GM19452 (cell line): ENCODE measurements around the gene BTBD2.

ENCODE experiments used
- ATAC-seq: cut with Tn5 transposase; IDR thresholded peaks from one replicate; pipeline ENCODE4 v1.9.1; 2021; ENCODE audit not compliant: unreplicated experiment

Gene BTBD2

GRCh38 chr19:1987197-1988187 lies 28.0 kb downstream of the BTBD2 start:
- no peak for ATAC-seq

- no peak for ATAC-seq
These were observed 29.0 kb downstream of the BTBD2 start for GRCh38 chr19:1986357-1987162.

DNA sequence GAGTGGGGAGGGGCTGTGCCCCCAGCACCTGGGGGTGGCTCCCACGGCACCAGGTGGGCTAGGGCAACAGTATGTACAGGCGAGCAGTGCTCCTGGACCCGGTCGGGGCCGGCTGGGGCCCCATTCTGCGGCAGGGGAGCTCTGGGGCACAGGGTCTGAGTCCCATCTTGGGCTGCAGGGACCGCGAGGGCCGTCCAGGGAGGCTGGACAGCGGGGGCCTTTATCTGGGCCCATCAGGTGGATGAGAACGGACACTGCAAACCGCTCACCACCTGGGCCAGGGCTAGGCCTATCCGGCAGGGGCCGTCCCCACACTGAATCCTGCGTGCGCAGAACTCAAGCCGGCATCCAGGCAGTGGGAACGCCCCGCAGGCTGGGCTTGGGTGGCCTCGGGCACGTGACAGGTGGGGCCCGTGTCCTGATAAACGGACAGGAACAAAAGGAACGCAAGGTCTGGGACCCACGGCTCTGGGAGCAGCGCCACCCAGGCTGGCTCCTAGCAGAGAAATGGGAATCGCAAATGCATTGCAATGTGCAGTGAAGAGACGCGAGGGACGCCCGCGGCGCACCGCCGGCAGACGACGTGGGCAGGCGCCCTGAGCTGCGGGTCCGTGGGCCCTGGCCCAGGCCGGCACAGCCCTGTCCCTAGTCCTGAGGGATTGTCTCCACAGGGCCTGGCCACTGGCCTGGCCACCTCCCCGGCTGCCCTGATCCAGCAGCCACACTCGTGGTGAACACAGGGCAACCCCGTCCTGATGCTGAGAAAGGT lies 29.7 kb downstream of the BTBD2 start:
- ATAC-seq = no peak

GRCh38 chr19:1984357-1984756 lies 31.2 kb downstream of the BTBD2 start:
- ATAC-seq = no peak

DNA sequence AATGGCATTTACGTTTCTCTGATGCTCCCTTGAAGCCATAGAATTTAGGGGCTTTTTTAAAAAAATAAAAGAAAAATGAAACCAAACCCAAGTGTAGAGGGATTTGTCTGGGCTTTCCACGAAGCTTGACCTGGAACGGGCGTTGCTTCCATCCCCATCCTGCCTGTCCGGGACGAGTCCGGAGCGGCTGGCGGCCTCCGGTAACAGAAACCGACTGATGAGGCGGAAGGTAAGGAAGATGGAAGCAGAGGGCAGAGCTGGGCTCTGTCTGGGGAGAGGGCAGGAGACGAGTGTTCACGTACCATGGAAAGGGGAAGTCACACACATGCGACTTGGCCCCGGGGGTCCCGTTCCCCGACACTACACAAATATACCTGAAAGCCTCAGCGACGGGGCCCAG lies 34.3 kb downstream of the BTBD2 start:
- no peak for ATAC-seq

DNA sequence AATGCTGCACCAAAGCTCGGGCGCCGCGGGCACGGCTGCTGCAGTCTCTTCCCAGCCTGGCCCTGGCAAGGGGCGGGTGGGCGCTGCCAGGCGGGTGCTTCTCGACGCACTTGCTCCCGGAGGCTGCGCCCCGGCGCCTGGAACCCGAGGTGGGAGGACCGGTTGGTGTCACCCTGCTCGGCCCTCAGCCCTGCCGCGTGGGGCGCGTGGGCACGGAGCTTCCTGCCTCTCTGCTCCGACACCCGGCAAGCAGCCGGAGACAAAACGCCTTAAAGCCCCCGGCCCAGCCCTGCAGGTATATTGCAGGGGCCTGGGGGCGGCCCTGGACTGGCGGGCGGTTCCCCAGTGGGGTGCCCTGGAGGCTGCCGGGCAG lies 34.7 kb downstream of the BTBD2 start:
- no peak for ATAC-seq

GRCh38 chr19:1980091-1980808 lies 35.3 kb downstream of the BTBD2 start:
- no peak for ATAC-seq

DNA sequence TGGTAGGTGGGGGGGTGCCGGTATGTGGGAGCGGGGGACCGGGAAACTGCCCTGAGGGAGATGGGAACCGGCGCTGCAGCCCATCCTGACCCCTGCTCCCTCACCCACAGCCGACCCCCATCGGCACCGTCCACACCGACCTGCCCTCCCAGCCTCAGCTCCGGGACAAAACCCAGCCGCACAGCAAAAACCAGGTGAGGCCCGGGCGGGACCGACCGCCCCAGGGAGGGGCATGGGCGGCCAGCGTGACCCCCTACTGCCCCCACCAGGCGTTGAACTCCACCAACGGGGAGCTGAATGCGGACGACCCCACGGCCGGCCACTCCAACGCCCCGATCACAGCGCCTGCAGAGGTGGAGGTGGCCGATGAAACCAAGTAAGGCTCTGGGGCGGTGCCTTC lies 35.9 kb downstream of the BTBD2 start:
- ATAC-seq = no peak

DNA sequence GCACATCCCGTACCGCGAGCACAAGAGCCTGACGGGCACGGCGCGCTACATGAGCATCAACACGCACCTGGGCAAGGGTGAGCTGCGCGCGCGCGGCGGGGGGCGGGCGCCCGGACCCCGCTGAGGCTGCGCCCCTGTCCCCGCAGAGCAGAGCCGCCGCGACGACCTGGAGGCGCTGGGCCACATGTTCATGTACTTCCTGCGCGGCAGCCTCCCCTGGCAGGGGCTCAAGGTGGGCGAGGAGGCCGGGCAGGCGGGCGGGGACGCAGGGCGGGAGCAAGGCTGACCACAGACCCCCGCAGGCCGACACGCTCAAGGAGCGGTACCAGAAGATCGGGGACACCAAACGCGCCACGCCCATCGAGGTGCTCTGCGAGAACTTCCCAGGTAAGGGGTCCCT lies 36.5 kb downstream of the BTBD2 start:
- ATAC-seq = no peak

- ATAC-seq = no peak
These were observed 37.1 kb downstream of the BTBD2 start for GRCh38 chr19:1978346-1978894.

- no peak for ATAC-seq
These were observed 38.4 kb downstream of the BTBD2 start for GRCh38 chr19:1977120-1977519.

- ATAC-seq = no peak
These were observed 40.4 kb downstream of the BTBD2 start for GRCh38 chr19:1975162-1975480.

DNA sequence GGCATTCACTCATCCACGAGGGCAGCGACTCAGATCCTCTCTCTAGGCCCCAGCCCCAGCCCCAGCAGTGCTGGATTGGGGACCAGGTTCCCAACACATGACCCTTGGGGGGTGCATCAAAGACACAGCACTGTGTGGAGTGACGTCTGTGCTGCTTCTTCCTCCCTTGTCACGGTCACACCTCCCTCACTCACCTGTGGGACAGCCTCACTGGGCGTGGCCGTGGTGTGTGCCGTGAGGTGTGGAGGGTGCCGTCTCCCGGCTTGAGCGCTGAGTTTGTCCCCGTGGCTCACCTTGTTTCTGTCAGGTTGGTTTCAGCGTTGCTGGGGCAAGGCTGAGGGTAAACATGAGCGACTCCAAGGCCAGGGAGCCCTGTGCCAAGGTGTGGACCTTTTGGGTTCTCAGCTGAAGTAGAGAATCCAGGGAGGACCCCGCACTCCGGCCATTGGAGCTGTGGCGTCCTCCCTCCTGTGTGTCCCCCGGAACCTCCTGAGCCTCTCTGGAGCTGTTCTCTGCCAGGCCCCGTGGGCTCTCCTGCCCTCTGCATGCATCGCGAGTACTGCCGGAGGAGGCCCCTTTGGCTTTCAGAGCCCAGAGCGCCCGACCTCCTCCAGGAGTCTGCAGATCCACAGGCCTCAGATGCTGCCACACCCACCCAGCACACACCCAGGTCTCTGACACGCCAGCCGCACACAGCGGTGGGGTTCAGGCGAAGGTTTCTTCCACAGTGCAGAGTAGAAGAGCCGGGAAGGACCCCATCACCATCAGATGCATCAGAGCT lies 40.9 kb downstream of the BTBD2 start:
- ATAC-seq = no peak

DNA sequence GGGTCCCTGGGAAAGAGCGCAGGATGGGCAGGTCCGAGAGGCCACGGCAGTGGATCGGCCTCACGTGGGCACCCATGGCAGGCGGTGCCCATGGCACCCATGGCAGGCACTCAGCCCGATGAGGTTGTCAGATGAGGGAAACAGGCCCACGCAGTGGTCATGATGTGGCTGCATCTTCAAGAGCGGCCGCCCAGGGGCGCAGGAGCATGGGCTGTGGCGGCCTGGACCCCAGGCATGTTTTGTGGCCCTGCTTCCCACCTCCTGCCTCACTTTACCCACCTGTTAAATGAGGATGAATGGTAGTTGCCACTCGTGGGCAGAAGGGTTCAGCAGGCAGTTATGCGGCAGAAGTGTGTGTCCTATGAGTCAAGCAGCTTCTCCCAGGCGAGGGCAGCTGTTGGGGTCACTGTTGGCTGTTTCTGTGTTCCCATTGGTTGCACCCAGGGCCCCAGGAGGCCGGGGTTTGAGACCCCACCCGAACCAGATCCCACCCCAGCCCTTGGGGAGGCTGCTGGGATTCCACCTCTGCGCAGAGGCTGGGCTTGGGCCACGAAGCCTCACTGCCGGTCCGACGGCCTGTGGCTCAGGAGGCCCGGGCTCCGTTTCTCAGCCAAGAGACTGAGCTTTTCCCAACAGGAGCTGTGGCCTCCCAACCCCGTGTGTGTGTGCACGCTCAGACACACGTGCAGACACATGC lies 44.6 kb downstream of the BTBD2 start:
- ATAC-seq = no peak

DNA sequence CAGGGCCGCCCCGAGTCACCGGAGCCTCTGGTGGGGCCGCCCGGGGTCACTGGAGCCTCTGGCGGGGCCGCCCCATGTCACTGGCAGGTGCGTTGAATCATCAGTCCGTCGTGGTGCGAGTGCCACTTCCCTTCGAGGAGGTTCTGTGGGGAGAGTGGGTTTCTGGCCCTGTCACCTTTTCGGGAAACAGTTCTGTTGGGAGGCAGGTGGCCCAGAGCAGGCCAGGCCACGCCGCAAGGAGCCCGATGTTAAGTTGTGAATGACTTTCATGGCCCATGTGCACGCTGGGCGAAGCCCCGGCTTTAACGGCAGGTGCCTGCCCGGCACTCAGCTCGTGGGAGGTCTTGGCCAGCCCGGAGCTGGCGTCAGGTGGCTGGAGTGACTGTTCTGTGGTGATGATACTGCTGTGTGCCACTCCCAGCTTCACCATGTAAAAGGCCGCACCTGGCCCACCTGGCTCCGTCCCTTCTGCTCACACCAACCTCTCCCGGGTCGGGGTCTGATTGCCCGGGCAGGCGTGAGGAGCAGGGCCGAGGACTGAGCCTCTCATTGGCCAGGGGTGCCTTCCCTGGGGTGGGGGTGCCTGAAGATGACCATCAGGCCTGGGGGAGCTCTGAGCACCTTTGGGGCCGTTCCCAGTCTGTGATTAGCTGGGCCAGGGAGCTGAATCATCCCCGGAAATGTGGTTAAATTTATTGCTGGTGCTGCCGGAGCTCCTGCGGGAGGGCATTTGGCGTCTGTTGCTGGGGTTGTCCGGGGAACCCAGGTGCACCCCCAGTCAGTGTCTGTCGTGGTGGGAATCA lies 45.3 kb downstream of the BTBD2 start:
- no peak for ATAC-seq

- ATAC-seq = no peak
These were observed 46.1 kb downstream of the BTBD2 start for GRCh38 chr19:1969176-1970002.
